HL-60 (cell line): Measurements from ENCODE around the gene ERC2.

Experiments
- CTCF ChIP-seq: IDR thresholded peaks from one replicate; pipeline ENCODE4 v1.5.1; 2011; ENCODE audit warnings: low read length, control low read depth, inconsistent platforms; ENCODE audit not compliant: insufficient read depth
- GABPA ChIP-seq: IDR thresholded peaks from 2 replicates; pipeline ENCODE4 v1.6.1; 2012; ENCODE audit warnings: low read depth
- POLR2AphosphoS5 ChIP-seq: IDR thresholded peaks from 2 replicates; pipeline ENCODE4 v1.6.1; 2012; ENCODE audit warnings: low read depth
- SPI1 ChIP-seq: IDR thresholded peaks from 2 replicates; pipeline ENCODE4 v1.6.1; 2012; ENCODE audit warnings: low read depth, mild to moderate bottlenecking, borderline replicate concordance
- TF ChIP-seq, protein P1 (sequence below): IDR thresholded peaks from 2 replicates; pipeline ENCODE4 v1.6.1; 2012; ENCODE audit warnings: low read depth; ENCODE audit not compliant: insufficient replicate concordance

- TF ChIP-seq CTCF (no peak), POLR2AphosphoS5 (no peak), GABPA (no peak), SPI1 (no peak)
- TF ChIP-seq, protein P1, sequence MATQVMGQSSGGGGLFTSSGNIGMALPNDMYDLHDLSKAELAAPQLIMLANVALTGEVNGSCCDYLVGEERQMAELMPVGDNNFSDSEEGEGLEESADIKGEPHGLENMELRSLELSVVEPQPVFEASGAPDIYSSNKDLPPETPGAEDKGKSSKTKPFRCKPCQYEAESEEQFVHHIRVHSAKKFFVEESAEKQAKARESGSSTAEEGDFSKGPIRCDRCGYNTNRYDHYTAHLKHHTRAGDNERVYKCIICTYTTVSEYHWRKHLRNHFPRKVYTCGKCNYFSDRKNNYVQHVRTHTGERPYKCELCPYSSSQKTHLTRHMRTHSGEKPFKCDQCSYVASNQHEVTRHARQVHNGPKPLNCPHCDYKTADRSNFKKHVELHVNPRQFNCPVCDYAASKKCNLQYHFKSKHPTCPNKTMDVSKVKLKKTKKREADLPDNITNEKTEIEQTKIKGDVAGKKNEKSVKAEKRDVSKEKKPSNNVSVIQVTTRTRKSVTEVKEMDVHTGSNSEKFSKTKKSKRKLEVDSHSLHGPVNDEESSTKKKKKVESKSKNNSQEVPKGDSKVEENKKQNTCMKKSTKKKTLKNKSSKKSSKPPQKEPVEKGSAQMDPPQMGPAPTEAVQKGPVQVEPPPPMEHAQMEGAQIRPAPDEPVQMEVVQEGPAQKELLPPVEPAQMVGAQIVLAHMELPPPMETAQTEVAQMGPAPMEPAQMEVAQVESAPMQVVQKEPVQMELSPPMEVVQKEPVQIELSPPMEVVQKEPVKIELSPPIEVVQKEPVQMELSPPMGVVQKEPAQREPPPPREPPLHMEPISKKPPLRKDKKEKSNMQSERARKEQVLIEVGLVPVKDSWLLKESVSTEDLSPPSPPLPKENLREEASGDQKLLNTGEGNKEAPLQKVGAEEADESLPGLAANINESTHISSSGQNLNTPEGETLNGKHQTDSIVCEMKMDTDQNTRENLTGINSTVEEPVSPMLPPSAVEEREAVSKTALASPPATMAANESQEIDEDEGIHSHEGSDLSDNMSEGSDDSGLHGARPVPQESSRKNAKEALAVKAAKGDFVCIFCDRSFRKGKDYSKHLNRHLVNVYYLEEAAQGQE, result no peak
Measured at GRCh38 chr3:56269755-56270535, 198.3 kb downstream of the ERC2 start.
